ENCODE measurements around the gene GPR142.

GPR142 gene

GRCh38 chr17:74371653-74372147 is 4.4 kb downstream of the GPR142 start:
- DNase-seq: no peak

GRCh38 chr17:74372426-74372825 is 5.1 kb downstream of the GPR142 start:
- no peak for DNase-seq

GRCh38 chr17:74373838-74374606 is 6.7 kb downstream of the GPR142 start:
- no peak for DNase-seq

GRCh38 chr17:74374858-74375257 is 7.6 kb downstream of the GPR142 start:
- no peak for DNase-seq

GRCh38 chr17:74379495-74380085 is 12.3 kb downstream of the GPR142 start:
- peak; percentile 88 to 92 for DNase-seq

GRCh38 chr17:74380086-74380958 is 13.0 kb downstream of the GPR142 start:
- DNase-seq: no peak

GRCh38 chr17:74380959-74381808 is 13.9 kb downstream of the GPR142 start:
- DNase-seq: no peak

GRCh38 chr17:74383141-74383540 is 15.8 kb downstream of the GPR142 start:
- DNase-seq: no peak

- DNase-seq: no peak
These were observed 17.9 kb downstream of the GPR142 start for GRCh38 chr17:74385201-74385600.

GRCh38 chr17:74386386-74386785 is 19.1 kb downstream of the GPR142 start:
- no peak for DNase-seq

GRCh38 chr17:74387365-74388218 is 20.3 kb downstream of the GPR142 start:
- DNase-seq: no peak

GRCh38 chr17:74389084-74389753 is 21.9 kb downstream of the GPR142 start:
- no peak for DNase-seq

- no peak for DNase-seq
These were observed 22.8 kb downstream of the GPR142 start for GRCh38 chr17:74389937-74390679.

GRCh38 chr17:74390680-74391653 is 23.7 kb downstream of the GPR142 start:
- no peak for DNase-seq

- DNase-seq: no peak
These were observed 24.5 kb downstream of the GPR142 start for GRCh38 chr17:74391771-74392170.

- no peak for DNase-seq
These were observed 25.5 kb downstream of the GPR142 start for GRCh38 chr17:74392848-74393247.

GRCh38 chr17:74393346-74393942 is 26.1 kb downstream of the GPR142 start:
- no peak for DNase-seq

- DNase-seq: no peak
These were observed 27.1 kb downstream of the GPR142 start for GRCh38 chr17:74394275-74394950.
